Subcutaneous adipose tissue (tissue), 4 donors: Measurements from ENCODE around the gene MED16. TPM values are rescaled to one million over a fixed set of nuclear protein-coding genes. Genes with fewer than 3 reads are reported as not detected.

Source experiments
- CTCF ChIP-seq: fragments of 450-650 bp; IDR thresholded peaks from one replicate; pipeline ENCODE4 v1.5.1; 2016; ENCODE audit warnings: low read depth, mild to moderate bottlenecking, control low read depth, antibody characterized with exemption, moderate library complexity
- total RNA-seq, 4 donors: library from RNA; depleted of rRNA; stranded (reverse); fragments of >200 nt; gene quantifications; one replicate each; pipeline ENCODE4 v1.1.0, GENCODE V29; 2016

Gene MED16
- total RNA-seq, 4 donors from 2014 or later, result 18.4 to 38.4 (median 19.2) TPM

- no peak for TF ChIP-seq CTCF
Measured at GRCh38 chr19:862581-863314, 30.2 kb downstream of the MED16 start.

- no peak for TF ChIP-seq CTCF
Measured at GRCh38 chr19:861756-862580, 31.0 kb downstream of the MED16 start.

GRCh38 chr19:861141-861755 is 31.7 kb downstream of the MED16 start:
- TF ChIP-seq CTCF, result no peak

- no peak for TF ChIP-seq CTCF
Measured at GRCh38 chr19:858868-859843, 33.8 kb downstream of the MED16 start, which contains the start of gene CFD. Gene CFD, plus strand, starts transcription at chr19:859664. Its CDS starts 26 bp downstream, at chr19:859690.

- no peak for TF ChIP-seq CTCF
Measured at GRCh38 chr19:858284-858683, 34.7 kb downstream of the MED16 start.

GRCh38 chr19:855566-856120 is 37.3 kb downstream of the MED16 start:
- no peak for TF ChIP-seq CTCF
